BE2C (cell line): ENCODE data around the gene USP1.

Source experiments
- DNase-seq: peaks from one replicate; pipeline ENCODE4 v3.0.0-alpha.2; 2020
- H3K27me3 ChIP-seq: fragments of 250-450 bp; sonication (Bioruptor Pico); 2 replicates; pipeline ENCODE4 v1.5.1; 2020; ENCODE audit warnings: mild to moderate bottlenecking
- H3K36me3 ChIP-seq: fragments of 250-450 bp; sonication (Bioruptor Pico); 2 replicates; pipeline ENCODE4 v1.5.1; 2020; ENCODE audit warnings: mild to moderate bottlenecking
- H3K4me1 ChIP-seq: fragments of 250-450 bp; sonication (Bioruptor Pico); 2 replicates; pipeline ENCODE4 v1.5.1; 2020
- H3K4me3 ChIP-seq: 2 replicates; pipeline ENCODE4 v1.5.1; 2011; ENCODE audit warnings: low read depth, low read length
- H3K9me3 ChIP-seq: fragments of 250-450 bp; sonication (Bioruptor Pico); 2 replicates; pipeline ENCODE4 v1.5.1; 2020
- CTCF ChIP-seq: IDR thresholded peaks from 2 replicates; pipeline ENCODE4 v1.5.1; 2012; ENCODE audit warnings: mild to moderate bottlenecking, low read depth, low read length

The USP1 gene

GRCh38 chr1:62450301-62450700 lies 13.5 kb downstream of the USP1 start:
- Histone ChIP-seq H3K36me3 (peaks cover 26% of the 10 kb centered on the region), H3K4me1 (no peaks in the 10 kb centered on the region), H3K9me3 (no peaks in the 10 kb centered on the region), H3K4me3 (no peak overlapping the region), H3K27me3 (no peaks in the 10 kb centered on the region)
- no peak for DNase-seq
- no peak for TF ChIP-seq CTCF

GRCh38 chr1:62452951-62453350 lies 16.1 kb downstream of the USP1 start:
- no peak for DNase-seq
- no peak overlapping the region for H3K4me3 ChIP-seq
- no peaks in the 10 kb centered on the region for H3K4me1 ChIP-seq
- peaks cover 14% of the 10 kb centered on the region for H3K36me3 ChIP-seq
- H3K27me3 ChIP-seq, result no peaks in the 10 kb centered on the region
- TF ChIP-seq CTCF, result no peak
- no peaks in the 10 kb centered on the region for H3K9me3 ChIP-seq

GRCh38 chr1:62457955-62458354 lies 21.1 kb downstream of the USP1 start:
- no peaks in the 10 kb centered on the region for H3K27me3 ChIP-seq
- H3K4me1 ChIP-seq, result no peaks in the 10 kb centered on the region
- peaks cover 2% of the 10 kb centered on the region; the same call in 1 of the 2 replicates for H3K36me3 ChIP-seq
- H3K9me3 ChIP-seq, result no peaks in the 10 kb centered on the region
- no peak for DNase-seq
- H3K4me3 ChIP-seq, result no peak overlapping the region
- TF ChIP-seq CTCF, result no peak

GRCh38 chr1:62462370-62462769 lies 25.5 kb downstream of the USP1 start:
- Histone ChIP-seq H3K27me3 (no peaks in the 10 kb centered on the region), H3K9me3 (no peaks in the 10 kb centered on the region), H3K36me3 (no peaks in the 10 kb centered on the region), H3K4me3 (no peak overlapping the region), H3K4me1 (no peaks in the 10 kb centered on the region)
- TF ChIP-seq CTCF, result no peak
- DNase-seq, result no peak

GRCh38 chr1:62467092-62467491 lies 30.2 kb downstream of the USP1 start:
- H3K27me3 ChIP-seq, result no peaks in the 10 kb centered on the region
- TF ChIP-seq CTCF, result no peak
- no peak overlapping the region for H3K4me3 ChIP-seq
- H3K36me3 ChIP-seq, result no peaks in the 10 kb centered on the region
- H3K9me3 ChIP-seq, result no peaks in the 10 kb centered on the region
- no peaks in the 10 kb centered on the region for H3K4me1 ChIP-seq
- DNase-seq, result no peak

GRCh38 chr1:62476525-62477219 lies 39.8 kb downstream of the USP1 start:
- Histone ChIP-seq H3K9me3 (no peaks in the 10 kb centered on the region), H3K4me1 (no peaks in the 10 kb centered on the region), H3K4me3 (no peak overlapping the region), H3K27me3 (no peaks in the 10 kb centered on the region), H3K36me3 (no peaks in the 10 kb centered on the region)
- DNase-seq, result no peak
- no peak for TF ChIP-seq CTCF
